Measurements from ENCODE around the gene FGD6.

FGD6 gene

DNA sequence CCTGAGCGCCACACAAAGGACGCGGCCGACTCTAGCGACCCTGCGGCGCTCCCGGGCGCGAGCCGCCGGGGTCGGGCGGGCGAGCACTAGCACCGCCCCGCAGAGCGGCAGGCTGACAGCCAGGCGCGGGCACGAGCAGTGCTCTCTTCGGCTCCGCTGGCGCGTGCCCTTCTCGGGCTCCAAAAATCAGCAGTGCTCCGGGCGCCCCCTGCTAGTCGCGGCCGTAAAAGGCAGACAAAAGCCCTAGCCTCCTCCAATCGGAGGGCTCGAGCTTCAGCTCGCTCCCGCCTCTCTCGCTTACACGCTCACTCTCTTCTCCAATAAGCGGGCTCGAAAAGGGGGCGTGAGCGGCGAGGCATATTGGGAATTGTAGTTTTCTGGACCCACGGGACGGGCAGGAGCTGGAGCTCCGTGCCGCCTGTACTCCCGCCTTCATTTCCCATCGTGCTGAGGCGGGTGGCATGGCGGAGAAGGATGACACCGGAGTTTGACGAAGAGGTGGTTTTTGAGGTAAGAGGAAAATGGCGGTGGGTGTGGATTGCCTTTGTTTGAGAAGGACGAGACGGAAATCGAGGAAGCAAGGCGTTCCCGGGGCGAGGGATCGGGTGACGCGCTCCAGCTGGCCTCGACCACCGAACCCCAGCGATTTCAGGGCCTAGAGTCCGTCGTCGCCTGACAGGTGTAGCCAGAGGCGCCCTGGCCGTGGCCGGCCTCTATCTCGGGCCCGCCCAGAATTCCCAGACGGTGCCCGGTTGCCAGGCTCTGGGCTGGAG, at the start of gene FGD6, which contains the start of gene VEZT:
FGD6 (minus strand) TSS at position 91 of the 773 bp plus-strand sequence. CDS start 227 bp downstream, outside the sequence.
VEZT (plus strand) TSS at position 431 of the 773 bp plus-strand sequence; CDS start at position 475, 44 bp downstream.
- peak within 1 kb of the TSS; percentile 91 for H3K4me3 Mint-ChIP-seq
- H3K27me3 Mint-ChIP-seq, result peaks cover 9% of the 10 kb centered on the region
- DNase-seq (ENCODE audit: low spot score in 2 of 2), result peak; percentile 93 to 98
- ATAC-seq (replicated peaks; ENCODE audit: extremely low read depth, poor library complexity, severe bottlenecking), result peak; percentile 92
- peaks cover 32% of the 10 kb centered on the region for H3K4me1 Mint-ChIP-seq
- peak within 1 kb of the TSS; percentile 96 for H3K27ac Mint-ChIP-seq (ENCODE audit: low read depth)
- H3K36me3 Mint-ChIP-seq (ENCODE audit: insufficient read depth), result peaks cover 16% of the 10 kb centered on the region
- no peaks in the 10 kb centered on the region for H3K9me3 Mint-ChIP-seq

DNA sequence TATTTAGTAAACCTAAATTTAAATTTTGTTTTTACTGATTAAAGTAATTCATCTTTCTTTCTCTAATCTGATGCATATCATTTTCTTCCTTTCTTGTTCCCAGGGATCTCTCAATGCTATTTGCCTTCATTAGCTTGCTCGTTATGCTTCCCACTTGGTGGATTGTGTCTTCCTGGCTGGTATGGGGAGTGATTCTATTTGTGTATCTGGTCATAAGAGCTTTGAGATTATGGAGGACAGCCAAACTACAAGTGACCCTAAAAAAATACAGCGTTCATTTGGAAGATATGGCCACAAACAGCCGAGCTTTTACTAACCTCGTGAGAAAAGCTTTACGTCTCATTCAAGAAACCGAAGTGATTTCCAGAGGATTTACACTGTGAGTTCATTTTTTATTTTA, 49.0 kb upstream of the FGD6 start:
- ATAC-seq (replicated peaks; ENCODE audit: extremely low read depth, poor library complexity, severe bottlenecking), result no peak
- no peaks in the 10 kb centered on the region for H3K9me3 Mint-ChIP-seq
- H3K4me3 Mint-ChIP-seq, result no peak overlapping the region
- no peak for DNase-seq (ENCODE audit: low spot score in 2 of 2)
- no peaks in the 10 kb centered on the region for H3K4me1 Mint-ChIP-seq
- H3K27ac Mint-ChIP-seq (ENCODE audit: low read depth), result no peak overlapping the region
- H3K27me3 Mint-ChIP-seq, result no peaks in the 10 kb centered on the region
- peaks cover 36% of the 10 kb centered on the region for H3K36me3 Mint-ChIP-seq (ENCODE audit: insufficient read depth)

GRCh38 chr12:95265765-95266164, 48.5 kb upstream of the FGD6 start:
- no peak for ATAC-seq (replicated peaks; ENCODE audit: extremely low read depth, poor library complexity, severe bottlenecking)
- Mint-ChIP-seq H3K27ac (ENCODE audit: low read depth) (no peak overlapping the region), H3K4me3 (no peak overlapping the region), H3K9me3 (no peaks in the 10 kb centered on the region), H3K36me3 (ENCODE audit: insufficient read depth) (peaks cover 36% of the 10 kb centered on the region), H3K4me1 (no peaks in the 10 kb centered on the region), H3K27me3 (no peaks in the 10 kb centered on the region)
- no peak for DNase-seq (ENCODE audit: low spot score in 2 of 2)

DNA sequence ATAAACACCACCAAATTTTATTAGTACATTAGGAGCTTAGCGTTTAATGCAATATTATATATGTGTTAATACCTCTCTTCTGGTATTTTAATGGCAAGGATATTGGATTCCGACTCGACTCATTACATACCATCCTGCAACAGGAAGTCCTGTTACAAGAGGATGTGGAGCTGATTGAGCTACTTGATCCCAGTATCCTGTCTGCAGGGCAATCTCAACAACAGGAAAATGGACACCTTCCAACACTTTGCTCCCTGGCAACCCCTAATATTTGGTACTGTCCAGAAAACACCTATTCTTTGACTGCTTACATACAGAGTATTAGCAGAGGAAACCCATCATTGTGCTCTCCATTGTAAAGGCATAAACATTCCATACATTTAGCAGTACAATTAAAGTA, 45.5 kb upstream of the FGD6 start:
- Mint-ChIP-seq H3K27me3 (no peaks in the 10 kb centered on the region), H3K4me3 (no peak overlapping the region), H3K36me3 (ENCODE audit: insufficient read depth) (peaks cover 39% of the 10 kb centered on the region), H3K27ac (ENCODE audit: low read depth) (no peak overlapping the region), H3K9me3 (no peaks in the 10 kb centered on the region), H3K4me1 (no peaks in the 10 kb centered on the region)
- ATAC-seq (replicated peaks; ENCODE audit: extremely low read depth, poor library complexity, severe bottlenecking) (no peak), DNase-seq (ENCODE audit: low spot score in 2 of 2) (no peak)

GRCh38 chr12:95261109-95261508, 43.8 kb upstream of the FGD6 start:
- H3K36me3 Mint-ChIP-seq (ENCODE audit: insufficient read depth), result peaks cover 36% of the 10 kb centered on the region
- H3K4me1 Mint-ChIP-seq, result no peaks in the 10 kb centered on the region
- no peak overlapping the region for H3K4me3 Mint-ChIP-seq
- DNase-seq (ENCODE audit: low spot score in 2 of 2) (no peak), ATAC-seq (replicated peaks; ENCODE audit: extremely low read depth, poor library complexity, severe bottlenecking) (no peak)
- H3K9me3 Mint-ChIP-seq, result no peaks in the 10 kb centered on the region
- H3K27ac Mint-ChIP-seq (ENCODE audit: low read depth), result no peak overlapping the region
- H3K27me3 Mint-ChIP-seq, result no peaks in the 10 kb centered on the region

- Mint-ChIP-seq H3K4me3 (no peak overlapping the region), H3K27ac (ENCODE audit: low read depth) (no peak overlapping the region), H3K27me3 (no peaks in the 10 kb centered on the region), H3K9me3 (no peaks in the 10 kb centered on the region), H3K36me3 (ENCODE audit: insufficient read depth) (peaks cover 41% of the 10 kb centered on the region), H3K4me1 (no peaks in the 10 kb centered on the region)
- ATAC-seq (replicated peaks; ENCODE audit: extremely low read depth, poor library complexity, severe bottlenecking) (no peak), DNase-seq (ENCODE audit: low spot score in 2 of 2) (no peak)
Observed at GRCh38 chr12:95259368-95259767, 42.1 kb upstream of the FGD6 start.

- Mint-ChIP-seq H3K36me3 (ENCODE audit: insufficient read depth) (peaks cover 41% of the 10 kb centered on the region), H3K9me3 (no peaks in the 10 kb centered on the region), H3K4me1 (no peaks in the 10 kb centered on the region), H3K4me3 (no peak overlapping the region), H3K27me3 (no peaks in the 10 kb centered on the region), H3K27ac (ENCODE audit: low read depth) (peak overlapping the region; percentile 10)
- no peak for DNase-seq (ENCODE audit: low spot score in 2 of 2)
- no peak for ATAC-seq (replicated peaks; ENCODE audit: extremely low read depth, poor library complexity, severe bottlenecking)
Observed at GRCh38 chr12:95258803-95259202, 41.5 kb upstream of the FGD6 start.

GRCh38 chr12:95258151-95258550, 40.9 kb upstream of the FGD6 start:
- no peaks in the 10 kb centered on the region for H3K27me3 Mint-ChIP-seq
- peaks cover 41% of the 10 kb centered on the region for H3K36me3 Mint-ChIP-seq (ENCODE audit: insufficient read depth)
- no peak overlapping the region for H3K4me3 Mint-ChIP-seq
- DNase-seq (ENCODE audit: low spot score in 2 of 2), result no peak
- H3K4me1 Mint-ChIP-seq, result no peaks in the 10 kb centered on the region
- no peaks in the 10 kb centered on the region for H3K9me3 Mint-ChIP-seq
- no peak overlapping the region for H3K27ac Mint-ChIP-seq (ENCODE audit: low read depth)
- no peak for ATAC-seq (replicated peaks; ENCODE audit: extremely low read depth, poor library complexity, severe bottlenecking)

- H3K4me1 Mint-ChIP-seq, result no peaks in the 10 kb centered on the region
- no peak overlapping the region for H3K4me3 Mint-ChIP-seq
- no peaks in the 10 kb centered on the region for H3K9me3 Mint-ChIP-seq
- H3K36me3 Mint-ChIP-seq (ENCODE audit: insufficient read depth), result peaks cover 40% of the 10 kb centered on the region
- H3K27ac Mint-ChIP-seq (ENCODE audit: low read depth), result no peak overlapping the region
- DNase-seq (ENCODE audit: low spot score in 2 of 2) (no peak), ATAC-seq (replicated peaks; ENCODE audit: extremely low read depth, poor library complexity, severe bottlenecking) (no peak)
- no peaks in the 10 kb centered on the region for H3K27me3 Mint-ChIP-seq
Observed at GRCh38 chr12:95257541-95257940, 40.3 kb upstream of the FGD6 start.

DNA sequence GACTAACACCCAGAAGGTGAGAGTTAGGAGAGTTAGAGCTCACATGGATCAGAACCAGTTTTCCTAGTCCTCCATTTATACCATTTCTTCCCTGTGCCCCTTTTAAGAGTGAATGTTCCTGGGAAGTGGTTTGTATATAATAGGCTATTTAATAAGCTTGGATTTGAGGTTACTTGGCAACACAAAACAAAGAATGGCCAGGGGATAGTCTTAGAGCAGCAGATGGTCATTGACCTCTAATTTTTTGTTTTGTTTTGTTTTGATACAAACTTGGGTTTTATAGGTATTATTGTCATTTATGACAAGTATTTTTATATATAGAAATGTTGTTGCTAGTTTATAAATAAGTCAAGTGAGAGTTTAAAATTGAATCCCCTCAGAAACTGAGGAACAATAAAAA, 36.1 kb upstream of the FGD6 start:
- H3K27ac Mint-ChIP-seq (ENCODE audit: low read depth), result no peak overlapping the region
- H3K9me3 Mint-ChIP-seq, result no peaks in the 10 kb centered on the region
- no peak for DNase-seq (ENCODE audit: low spot score in 2 of 2)
- no peaks in the 10 kb centered on the region for H3K4me1 Mint-ChIP-seq
- H3K4me3 Mint-ChIP-seq, result no peak overlapping the region
- ATAC-seq (replicated peaks; ENCODE audit: extremely low read depth, poor library complexity, severe bottlenecking), result no peak
- H3K27me3 Mint-ChIP-seq, result no peaks in the 10 kb centered on the region
- H3K36me3 Mint-ChIP-seq (ENCODE audit: insufficient read depth), result peaks cover 41% of the 10 kb centered on the region

- Mint-ChIP-seq H3K36me3 (ENCODE audit: insufficient read depth) (peaks cover 21% of the 10 kb centered on the region), H3K4me1 (peaks cover 11% of the 10 kb centered on the region), H3K27me3 (no peaks in the 10 kb centered on the region), H3K4me3 (no peak overlapping the region), H3K27ac (ENCODE audit: low read depth) (peak overlapping the region; percentile 82), H3K9me3 (no peaks in the 10 kb centered on the region)
- DNase-seq (ENCODE audit: low spot score in 2 of 2) (no peak), ATAC-seq (replicated peaks; ENCODE audit: extremely low read depth, poor library complexity, severe bottlenecking) (no peak)
Observed at GRCh38 chr12:95248604-95249360, 31.5 kb upstream of the FGD6 start.

DNA sequence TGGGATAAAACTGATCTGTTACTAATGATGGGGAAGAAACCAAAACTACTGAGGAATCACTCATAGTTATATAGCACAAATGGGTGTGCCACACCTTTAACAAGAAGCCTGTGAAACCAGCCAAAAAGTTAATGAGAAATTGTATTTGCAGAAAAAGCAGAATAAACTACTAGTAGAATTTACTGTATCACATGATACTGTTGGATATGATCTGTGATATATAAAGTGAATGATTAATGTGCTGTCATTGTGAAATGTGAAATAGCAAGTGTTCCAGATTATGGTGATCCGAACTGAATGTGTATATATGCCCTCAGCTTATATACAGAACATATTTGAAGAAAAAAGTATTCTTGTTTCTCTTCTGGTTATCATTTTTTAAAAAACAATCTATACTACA, 30.8 kb upstream of the FGD6 start:
- Mint-ChIP-seq H3K4me1 (peaks cover 11% of the 10 kb centered on the region), H3K36me3 (ENCODE audit: insufficient read depth) (peaks cover 19% of the 10 kb centered on the region), H3K27ac (ENCODE audit: low read depth) (peak overlapping the region; percentile 82), H3K4me3 (no peak overlapping the region), H3K27me3 (no peaks in the 10 kb centered on the region), H3K9me3 (no peaks in the 10 kb centered on the region)
- ATAC-seq (replicated peaks; ENCODE audit: extremely low read depth, poor library complexity, severe bottlenecking) (no peak), DNase-seq (ENCODE audit: low spot score in 2 of 2) (no peak)

DNA sequence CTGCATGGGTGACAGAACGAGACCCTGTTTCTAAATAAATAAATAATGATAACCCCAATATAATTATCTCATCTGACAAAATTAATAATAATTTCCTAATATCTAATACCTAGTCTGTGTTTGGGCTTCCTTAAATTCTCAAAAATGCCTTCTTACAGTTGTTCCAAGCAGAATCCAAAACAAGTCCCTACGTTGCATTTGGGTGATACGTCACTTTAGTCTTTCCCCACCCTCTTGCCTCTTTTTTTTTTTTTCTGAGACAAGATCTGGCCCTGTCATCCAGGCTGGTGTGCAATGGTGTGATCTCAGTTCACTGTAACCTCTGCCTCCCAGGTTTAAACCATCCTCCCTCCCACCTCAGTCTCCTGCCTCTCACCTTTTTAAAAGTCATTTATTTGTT, 27.1 kb upstream of the FGD6 start:
- peaks cover 18% of the 10 kb centered on the region for H3K4me1 Mint-ChIP-seq
- H3K36me3 Mint-ChIP-seq (ENCODE audit: insufficient read depth), result peaks cover 10% of the 10 kb centered on the region
- ATAC-seq (replicated peaks; ENCODE audit: extremely low read depth, poor library complexity, severe bottlenecking) (no peak), DNase-seq (ENCODE audit: low spot score in 2 of 2) (no peak)
- H3K27me3 Mint-ChIP-seq, result no peaks in the 10 kb centered on the region
- H3K4me3 Mint-ChIP-seq, result no peak overlapping the region
- no peak overlapping the region for H3K27ac Mint-ChIP-seq (ENCODE audit: low read depth)
- no peaks in the 10 kb centered on the region for H3K9me3 Mint-ChIP-seq

All from central memory CD8-positive, alpha-beta T cell (primary cell).